ENCODE results near the gene DNAJC16. TPM values are rescaled to one million over a fixed set of nuclear protein-coding genes. Genes with fewer than 3 reads are reported as not detected.

The DNAJC16 gene
- total RNA-seq, 1 donor from 2014 or later: 32.5 TPM

GRCh38 chr1:15620902-15621682, 94.4 kb downstream of the DNAJC16 start:
- H3K4me3 Mint-ChIP-seq (ENCODE audit: unreplicated experiment): no peak overlapping the region
- peaks cover 6% of the 10 kb centered on the region for H3K9me3 Mint-ChIP-seq (ENCODE audit: unreplicated experiment)

DNA sequence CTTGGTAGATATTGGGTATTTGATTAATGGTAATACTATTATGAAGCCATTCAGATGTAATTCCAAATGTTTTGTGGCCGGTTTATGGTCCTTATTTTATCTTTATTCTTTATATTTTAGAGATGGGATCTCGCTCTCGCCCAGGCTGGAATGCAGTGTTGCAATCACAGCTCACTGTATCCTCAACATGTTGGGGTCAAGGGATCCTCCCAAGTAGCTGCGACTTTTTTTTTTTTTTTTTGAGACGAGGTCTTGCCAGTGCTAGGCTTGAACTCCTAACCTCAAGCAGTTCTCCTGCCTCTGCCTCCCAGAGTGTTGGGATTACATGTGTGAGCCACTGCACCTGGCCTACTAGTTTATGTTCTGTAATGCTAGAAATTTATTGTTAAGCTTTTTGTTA, 95.3 kb downstream of the DNAJC16 start:
- TF ChIP-seq CTCF (IDR thresholded peaks at IDR 0.05; ENCODE audit: partially characterized antibody, unreplicated experiment): no peak
- peaks cover 2% of the 10 kb centered on the region for H3K9me3 Mint-ChIP-seq (ENCODE audit: unreplicated experiment)

More at GRCh38 chr1:15620902-15621682, 94.4 kb downstream of the DNAJC16 start:
- no peak for DNase-seq
- Mint-ChIP-seq H3K36me3 (ENCODE audit: unreplicated experiment) (no peaks in the 10 kb centered on the region), H3K27ac (ENCODE audit: unreplicated experiment) (no peak overlapping the region), H3K4me1 (ENCODE audit: low read depth, unreplicated experiment) (peaks cover 17% of the 10 kb centered on the region), H3K27me3 (ENCODE audit: unreplicated experiment) (no peaks in the 10 kb centered on the region)
- no peak for TF ChIP-seq CTCF (IDR thresholded peaks at IDR 0.05; ENCODE audit: partially characterized antibody, unreplicated experiment)

GRCh38 chr1:15622712-15623373, 96.2 kb downstream of the DNAJC16 start:
- Mint-ChIP-seq H3K9me3 (ENCODE audit: unreplicated experiment) (peaks cover 1% of the 10 kb centered on the region), H3K36me3 (ENCODE audit: unreplicated experiment) (no peaks in the 10 kb centered on the region), H3K27ac (ENCODE audit: unreplicated experiment) (no peak overlapping the region), H3K4me3 (ENCODE audit: unreplicated experiment) (no peak overlapping the region), H3K4me1 (ENCODE audit: low read depth, unreplicated experiment) (peaks cover 30% of the 10 kb centered on the region), H3K27me3 (ENCODE audit: unreplicated experiment) (no peaks in the 10 kb centered on the region)
- no peak for TF ChIP-seq CTCF (IDR thresholded peaks at IDR 0.05; ENCODE audit: partially characterized antibody, unreplicated experiment)
- no peak for DNase-seq

More for the DNA sequence above, 95.3 kb downstream of the DNAJC16 start:
- Mint-ChIP-seq H3K27ac (ENCODE audit: unreplicated experiment) (no peak overlapping the region), H3K36me3 (ENCODE audit: unreplicated experiment) (no peaks in the 10 kb centered on the region), H3K27me3 (ENCODE audit: unreplicated experiment) (no peaks in the 10 kb centered on the region), H3K4me1 (ENCODE audit: low read depth, unreplicated experiment) (peaks cover 26% of the 10 kb centered on the region), H3K4me3 (ENCODE audit: unreplicated experiment) (no peak overlapping the region)
- DNase-seq: no peak

DNA sequence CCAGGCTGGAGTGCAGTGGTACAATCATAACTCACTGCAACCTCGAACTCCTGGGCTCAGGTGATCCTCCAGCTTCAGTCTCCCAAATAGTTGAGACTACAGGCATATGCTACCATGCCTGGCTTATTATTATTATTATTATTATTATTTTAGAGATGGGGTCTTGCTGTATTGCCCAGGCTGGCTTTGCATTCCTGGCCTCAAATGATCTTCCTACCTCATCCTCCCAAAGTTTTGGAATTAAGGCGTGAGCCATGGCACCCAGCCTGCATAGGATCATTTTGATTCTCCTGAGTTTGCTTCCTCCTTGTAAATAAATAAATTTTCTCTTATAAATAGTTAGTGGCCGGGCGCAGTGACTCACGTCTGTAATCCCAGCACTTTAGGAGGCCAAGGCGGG, 96.8 kb downstream of the DNAJC16 start:
- no peaks in the 10 kb centered on the region for H3K9me3 Mint-ChIP-seq (ENCODE audit: unreplicated experiment)
- no peaks in the 10 kb centered on the region for H3K36me3 Mint-ChIP-seq (ENCODE audit: unreplicated experiment)

More for the DNA sequence above, 96.8 kb downstream of the DNAJC16 start:
- peaks cover 29% of the 10 kb centered on the region for H3K4me1 Mint-ChIP-seq (ENCODE audit: low read depth, unreplicated experiment)
- H3K4me3 Mint-ChIP-seq (ENCODE audit: unreplicated experiment): no peak overlapping the region
- TF ChIP-seq CTCF (IDR thresholded peaks at IDR 0.05; ENCODE audit: partially characterized antibody, unreplicated experiment): no peak
- no peak for DNase-seq
- no peaks in the 10 kb centered on the region for H3K27me3 Mint-ChIP-seq (ENCODE audit: unreplicated experiment)
- H3K27ac Mint-ChIP-seq (ENCODE audit: unreplicated experiment): no peak overlapping the region

Data from glutamatergic neuron (in vitro differentiated cells).